Measurements from ENCODE around the gene TUT1. TPM values are rescaled to one million over a fixed set of nuclear protein-coding genes. Genes with fewer than 3 reads are reported as not detected.

Gene TUT1
- total RNA-seq, 4 donors from 2014 or later = 7.8 to 15.7 (median 11.7) TPM

DNA sequence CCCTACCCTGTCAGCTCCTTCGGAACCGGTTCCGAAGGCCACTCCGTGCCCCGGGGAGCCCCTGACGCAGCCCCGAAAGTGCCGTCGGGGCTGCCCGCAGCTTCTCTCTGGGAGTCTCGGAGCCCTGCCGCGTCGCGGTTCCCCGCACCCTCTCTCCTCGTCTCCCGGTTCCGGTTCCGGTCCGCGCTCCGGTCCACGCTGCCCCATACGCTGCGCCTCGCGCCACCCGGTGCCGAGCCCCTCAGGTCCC, 9.7 kb upstream of the TUT1 start:
- no peaks in the 10 kb centered on the region for H3K27me3 ChIP-seq
- no peak for TF ChIP-seq POLR2A (IDR thresholded peaks at IDR 0.05)
- TF ChIP-seq CTCF (IDR thresholded peaks at IDR 0.05 in 4 of 5, conservative IDR thresholded peaks at IDR 0.05 in 1 of 5) = no peak
- intact Hi-C loops (cut with DNase I; ENCODE audit: low total_unique reads) (loop anchor here (1.0 to 5.0 kb wide), 6 partner anchors 9 to 204 kb away; partner anchors contain the start of genes BSCL2, GNG3 and UBXN1), in situ Hi-C loops (cut with MboI; ENCODE audit: low sequenced_read_pairs in 4 of 4) (loop anchor here in 1 of 4 donors (25.0 kb wide), 1 partner anchor 111 kb away; the partner anchor contains the start of genes BSCL2 and GNG3)
- H3K9me3 ChIP-seq = no peaks in the 10 kb centered on the region
- peaks cover 0 to 44% of the 10 kb centered on the region in 2 donors for H3K36me3 ChIP-seq
- no peak for DNase-seq
- peaks cover 17 to 29% of the 10 kb centered on the region in 2 donors for H3K4me1 ChIP-seq
- H3K27ac ChIP-seq = peak overlapping the region; percentile 87 to 97 (median 94)
- H3K4me3 ChIP-seq = peak overlapping the region; percentile 84 to 99 (median 98)
- peak in 1 of 2 donors; percentile 10 for ATAC-seq

DNA sequence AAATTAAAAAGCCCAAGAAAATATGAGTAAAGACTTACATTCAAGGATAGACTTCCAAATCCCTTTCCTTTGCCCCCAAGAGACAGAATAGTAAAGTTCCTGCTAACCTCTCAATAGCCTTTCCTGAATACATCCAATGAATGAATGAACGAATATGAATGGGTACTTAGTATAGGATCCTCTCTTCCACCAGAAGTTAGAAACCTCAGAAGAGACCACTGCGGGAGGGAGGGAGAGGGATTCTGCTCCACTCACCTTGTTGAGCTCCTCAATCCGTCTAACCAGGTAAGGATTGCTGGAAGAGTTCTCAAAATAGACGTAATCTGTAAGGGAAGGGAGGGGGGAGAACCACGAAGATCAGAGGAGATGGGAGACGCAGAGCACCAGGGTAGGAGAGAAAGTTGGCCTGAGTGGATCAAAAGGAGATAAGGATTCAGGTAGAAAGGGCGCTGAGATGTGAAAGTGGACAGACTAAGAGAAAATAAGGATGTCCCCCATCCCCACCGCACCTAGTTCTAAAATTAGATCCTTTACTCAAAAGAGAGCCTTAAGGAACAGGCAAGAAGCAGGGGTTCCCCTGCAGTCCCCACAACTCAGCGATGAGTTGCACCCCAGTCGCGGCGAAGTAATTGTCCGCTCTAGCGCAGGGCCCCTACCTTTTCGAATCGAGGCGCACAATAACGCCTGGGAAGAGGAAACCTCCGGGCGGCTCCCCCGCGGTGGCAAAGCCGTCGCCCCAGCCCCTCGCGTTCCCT, 9.2 kb upstream of the TUT1 start:
- in situ Hi-C loops (cut with MboI; ENCODE audit: low sequenced_read_pairs in 4 of 4) = loop anchor here in 1 of 4 donors (25.0 kb wide), 1 partner anchor 112 kb away; the partner anchor contains the start of genes BSCL2 and GNG3
- Histone ChIP-seq H3K4me1 (peaks cover 17 to 29% of the 10 kb centered on the region in 2 donors), H3K9me3 (no peaks in the 10 kb centered on the region), H3K27ac (peak overlapping the region; percentile 87 to 97 (median 94)), H3K36me3 (peaks cover 0 to 44% of the 10 kb centered on the region in 2 donors), H3K4me3 (peak overlapping the region; percentile 84 to 99 (median 98)), H3K27me3 (no peaks in the 10 kb centered on the region)
- TF ChIP-seq CTCF (IDR thresholded peaks at IDR 0.05 in 4 of 5, conservative IDR thresholded peaks at IDR 0.05 in 1 of 5) (no peak), POLR2A (IDR thresholded peaks at IDR 0.05) (no peak)
- DNase-seq (no peak), ATAC-seq (no peak)
- intact Hi-C loops (cut with DNase I; ENCODE audit: low total_unique reads) = loop anchor here (1.0 to 5.0 kb wide), 6 partner anchors 8 to 203 kb away; partner anchors contain the start of genes BSCL2, GNG3 and UBXN1

DNA sequence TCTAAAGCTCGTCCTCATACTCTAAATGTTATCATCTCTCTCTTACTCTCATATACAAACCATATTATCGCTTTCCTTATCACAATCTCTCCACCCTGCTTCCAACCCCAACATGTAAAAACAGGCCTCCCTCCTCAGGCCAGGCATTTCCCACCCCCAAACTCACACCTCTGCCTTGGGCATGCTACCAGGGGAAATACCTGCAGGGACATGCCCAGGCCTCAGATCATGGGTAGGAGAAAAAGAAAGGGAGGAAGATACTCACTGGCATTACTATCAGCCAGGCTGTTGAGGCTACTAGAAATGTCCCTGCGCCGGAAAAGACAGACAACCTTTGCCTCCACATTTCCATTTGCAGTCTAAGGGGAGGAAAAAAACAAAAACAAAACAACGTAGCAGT, 8.6 kb upstream of the TUT1 start:
- in situ Hi-C loops (cut with MboI; ENCODE audit: low sequenced_read_pairs in 4 of 4) (loop anchor here in 1 of 4 donors (25.0 kb wide), 1 partner anchor 112 kb away; the partner anchor contains the start of genes BSCL2 and GNG3), intact Hi-C loops (cut with DNase I; ENCODE audit: low total_unique reads) (loop anchor here (5.0 kb wide), 5 partner anchors 38 to 203 kb away; partner anchors contain the start of genes BSCL2, GNG3 and UBXN1)
- Histone ChIP-seq H3K27me3 (no peaks in the 10 kb centered on the region), H3K4me1 (peaks cover 17 to 29% of the 10 kb centered on the region in 2 donors), H3K36me3 (peaks cover 0 to 47% of the 10 kb centered on the region in 2 donors), H3K27ac (peak overlapping the region; percentile 46 to 97 (median 90)), H3K9me3 (no peaks in the 10 kb centered on the region), H3K4me3 (peak overlapping the region; percentile 11 to 99 (median 90))
- no peak for ATAC-seq
- DNase-seq = no peak
- TF ChIP-seq POLR2A (IDR thresholded peaks at IDR 0.05) (no peak), CTCF (IDR thresholded peaks at IDR 0.05 in 4 of 5, conservative IDR thresholded peaks at IDR 0.05 in 1 of 5) (no peak)

- intact Hi-C loops (cut with DNase I; ENCODE audit: low total_unique reads) = no loop called here
- Histone ChIP-seq H3K4me3 (peak overlapping the region; percentile 11 to 99 (median 49)), H3K4me1 (peaks cover 17 to 29% of the 10 kb centered on the region in 2 donors), H3K27ac (peak overlapping the region; percentile 46 to 97 (median 90)), H3K36me3 (peaks cover 0 to 54% of the 10 kb centered on the region in 2 donors), H3K27me3 (no peaks in the 10 kb centered on the region), H3K9me3 (no peaks in the 10 kb centered on the region)
- DNase-seq = peak; percentile 87 to 92
- TF ChIP-seq CTCF (IDR thresholded peaks at IDR 0.05 in 4 of 5, conservative IDR thresholded peaks at IDR 0.05 in 1 of 5) (no peak), POLR2A (IDR thresholded peaks at IDR 0.05) (no peak)
- in situ Hi-C loops (cut with MboI; ENCODE audit: low sequenced_read_pairs in 4 of 4) = no loop called here
- ATAC-seq = peak; percentile 25 to 37
Measured at GRCh38 chr11:62599069-62599696, 7.9 kb upstream of the TUT1 start.

All from gastrocnemius medialis (tissue), 4 donors.